Raji (cell line): ENCODE measurements around the gene TGIF2.

Source experiments
- POLR2A ChIP-seq: IDR thresholded peaks from 2 replicates; pipeline ENCODE4 v1.6.1; 2011; ENCODE audit warnings: low read depth, low read length, control low read depth; ENCODE audit not compliant: insufficient read depth

The TGIF2 gene

GRCh38 chr20:36563374-36563773, 10.0 kb upstream of the TGIF2 start:
- TF ChIP-seq POLR2A: no peak

DNA sequence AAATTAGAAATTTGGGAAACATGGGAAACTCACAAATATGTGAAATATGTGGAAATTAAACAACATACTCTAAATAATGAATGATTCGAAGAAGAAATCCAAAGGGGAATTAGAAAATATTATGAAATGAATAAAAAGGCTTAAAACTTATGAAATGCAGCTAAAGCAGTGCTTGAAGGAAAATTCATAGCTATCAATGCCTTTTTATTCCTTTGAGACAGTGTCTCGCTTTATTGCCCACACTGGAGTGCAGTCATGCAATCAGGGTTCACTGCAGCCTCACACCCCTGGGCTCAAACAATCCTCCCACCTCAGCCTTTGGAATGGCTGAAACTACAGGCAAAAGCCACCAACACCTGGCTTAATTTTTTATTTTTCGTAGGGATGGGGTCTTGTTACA, 7.9 kb upstream of the TGIF2 start:
- TF ChIP-seq POLR2A: no peak

DNA sequence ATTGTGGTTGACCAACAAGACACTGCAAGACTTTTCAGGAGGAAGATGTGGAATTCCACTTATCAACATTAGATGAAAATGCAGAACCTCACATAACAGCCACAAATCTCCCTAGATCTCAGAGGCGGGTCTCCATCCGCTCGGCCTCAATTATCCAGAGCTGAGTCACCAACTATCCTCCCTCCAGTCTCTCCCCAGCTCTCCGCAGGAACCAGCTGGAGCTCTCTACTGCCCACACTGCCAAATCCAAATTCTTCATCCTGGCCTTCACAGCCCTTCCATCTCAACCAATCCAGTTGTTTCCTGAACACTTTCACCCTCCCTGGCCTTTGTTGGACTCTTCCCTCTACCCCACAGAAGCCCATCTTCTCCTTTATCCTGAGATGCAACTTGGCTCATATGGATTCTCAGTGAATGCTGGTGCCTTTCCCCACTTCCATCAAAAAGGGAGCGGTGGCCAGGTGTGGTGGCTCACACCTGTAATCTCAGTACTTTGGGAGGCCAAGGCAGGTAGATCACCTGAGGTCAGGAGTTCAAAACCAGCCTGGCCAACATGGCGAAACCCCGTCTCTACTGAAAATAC, 3.5 kb upstream of the TGIF2 start:
- no peak for TF ChIP-seq POLR2A

GRCh38 chr20:36571564-36572504, 1.6 kb upstream of the TGIF2 start:
- TF ChIP-seq POLR2A: no peak

- no peak for TF ChIP-seq POLR2A
Measured at GRCh38 chr20:36572701-36573102, 695 bp upstream of the TGIF2 start.

DNA sequence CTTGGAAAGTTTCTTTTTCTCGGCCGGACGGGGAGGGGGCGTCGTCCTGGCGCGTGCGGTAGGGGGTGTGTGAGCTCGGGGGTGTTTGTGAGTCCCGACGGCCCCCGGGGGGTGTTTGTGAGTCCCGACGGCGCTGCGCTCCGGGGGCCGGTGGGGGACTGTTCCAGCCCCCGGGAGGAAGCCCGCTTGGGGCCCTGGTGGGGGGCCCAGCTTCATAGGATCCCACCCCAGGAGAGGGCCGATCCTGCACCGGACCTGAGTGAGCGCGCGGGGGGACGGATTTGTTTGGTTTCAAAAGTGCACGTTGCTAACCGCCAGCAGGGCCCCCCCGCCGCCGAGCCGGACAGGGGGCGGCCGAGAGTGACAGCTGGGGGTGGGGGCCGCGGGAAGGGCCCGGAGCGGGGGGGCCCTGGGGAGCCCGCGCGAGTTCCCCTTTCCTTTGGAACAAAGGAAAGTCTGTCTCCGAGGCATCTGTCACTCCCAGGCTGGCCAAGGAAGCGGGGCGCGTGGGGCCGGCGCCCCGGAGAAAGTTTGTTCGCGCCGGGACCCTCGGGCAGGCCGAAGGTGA, 485 bp downstream of the TGIF2 start:
- TF ChIP-seq POLR2A: no peak

DNA sequence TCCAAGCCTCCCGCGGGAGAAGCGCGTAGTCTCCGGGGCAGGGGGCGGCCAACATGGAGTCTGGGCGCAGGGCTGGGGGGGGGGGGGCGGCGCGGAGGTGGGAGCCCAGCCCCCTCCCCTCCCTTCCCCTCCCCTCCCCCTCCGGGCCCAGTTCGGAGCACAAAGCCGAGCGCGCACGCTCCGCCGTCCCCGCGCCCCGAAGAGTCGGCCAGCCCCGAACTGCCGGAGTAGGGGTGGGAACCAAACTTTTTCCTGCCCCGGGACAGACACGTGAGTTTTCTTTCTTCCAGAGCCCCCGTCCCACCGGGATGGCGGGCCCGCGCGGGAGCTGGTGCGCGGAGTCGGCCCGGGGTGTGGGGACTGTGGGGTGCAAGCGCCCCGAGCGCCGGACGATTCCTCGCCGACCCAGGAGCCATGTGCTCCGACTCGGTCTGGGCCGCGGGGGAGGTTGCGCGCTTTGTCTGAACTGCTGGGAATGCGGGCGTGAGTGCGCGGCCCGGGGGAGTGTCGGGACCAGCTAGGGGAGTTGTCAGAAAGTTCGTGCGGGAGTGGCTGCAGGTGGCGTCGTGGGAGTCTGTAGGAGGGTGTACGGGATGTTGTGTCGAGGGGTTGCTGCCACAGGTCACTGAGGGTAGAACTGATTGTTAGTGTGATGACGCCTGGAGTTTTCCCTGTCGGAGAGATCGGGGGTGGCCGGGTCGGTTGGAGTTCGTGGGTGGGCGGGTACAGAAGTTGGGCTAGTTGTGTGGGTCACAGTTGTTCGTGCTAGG, 1.2 kb downstream of the TGIF2 start:
- no peak for TF ChIP-seq POLR2A

DNA sequence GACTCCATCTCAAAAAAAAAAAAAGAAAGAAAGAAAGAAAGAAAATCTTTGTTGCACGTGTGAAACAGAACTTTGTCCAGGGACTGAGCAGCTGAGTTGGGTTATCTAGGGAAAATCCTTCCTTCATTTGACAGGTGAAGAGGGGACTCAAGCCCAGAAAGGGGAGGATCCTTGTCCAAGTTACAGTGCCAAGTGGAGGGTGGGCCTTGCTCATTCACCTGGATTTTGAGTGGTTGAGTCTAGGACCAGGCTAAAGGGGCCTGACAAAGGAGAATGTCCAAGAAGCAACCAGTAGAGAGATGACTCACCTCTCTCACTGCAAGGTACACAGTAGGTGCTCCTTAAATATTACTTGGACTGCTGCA, 2.7 kb downstream of the TGIF2 start:
- no peak for TF ChIP-seq POLR2A

- TF ChIP-seq POLR2A: no peak
Measured at GRCh38 chr20:36578356-36579041, 5.1 kb downstream of the TGIF2 start.

DNA sequence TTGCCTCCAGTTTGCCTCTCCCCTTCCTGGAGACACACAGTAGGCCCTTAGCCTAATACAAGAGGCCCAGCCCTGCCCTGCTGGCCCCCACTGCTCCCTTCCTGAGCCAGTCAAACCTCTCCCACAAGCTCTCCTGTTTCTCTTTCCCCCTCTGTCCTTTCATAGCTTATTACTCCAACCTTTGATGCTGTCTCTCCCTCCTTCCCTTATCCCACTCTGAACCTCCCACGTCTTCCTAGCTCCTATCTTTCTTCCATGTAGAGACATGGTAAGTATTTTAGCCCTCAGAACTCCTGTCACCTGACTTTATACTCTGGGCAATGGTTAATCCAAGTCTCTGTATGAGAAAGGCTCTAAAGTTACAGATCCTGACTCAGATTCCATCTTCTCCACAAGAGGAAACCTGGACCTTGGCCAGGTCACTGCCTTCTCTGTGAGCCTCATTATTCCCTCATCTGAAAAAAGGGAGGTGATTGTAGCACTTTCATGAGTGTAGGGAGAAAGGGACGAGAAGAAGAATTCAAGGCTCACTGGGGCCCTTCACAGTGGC, 6.7 kb downstream of the TGIF2 start:
- TF ChIP-seq POLR2A: no peak

- TF ChIP-seq POLR2A: no peak
Measured at GRCh38 chr20:36582322-36582721, 8.9 kb downstream of the TGIF2 start.

DNA sequence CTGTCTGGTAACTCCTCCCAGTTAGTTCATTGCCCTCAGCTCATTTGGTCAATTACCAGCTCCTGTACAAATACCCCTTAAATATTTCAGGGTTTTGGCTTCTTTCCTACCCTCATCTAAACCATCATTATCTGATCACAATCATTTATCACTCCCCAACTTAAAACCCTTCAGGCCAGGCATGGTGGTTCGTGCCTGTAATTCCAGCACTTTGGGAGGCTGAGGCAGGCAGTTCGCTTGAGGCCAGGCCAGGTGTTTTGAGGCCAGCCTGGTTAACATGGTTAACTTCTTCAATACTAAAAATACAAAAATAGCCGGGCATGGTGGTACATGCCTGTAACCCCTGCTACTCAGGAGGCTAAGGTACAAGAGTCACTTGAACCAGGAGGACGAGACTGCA, 9.4 kb downstream of the TGIF2 start:
- no peak for TF ChIP-seq POLR2A

DNA sequence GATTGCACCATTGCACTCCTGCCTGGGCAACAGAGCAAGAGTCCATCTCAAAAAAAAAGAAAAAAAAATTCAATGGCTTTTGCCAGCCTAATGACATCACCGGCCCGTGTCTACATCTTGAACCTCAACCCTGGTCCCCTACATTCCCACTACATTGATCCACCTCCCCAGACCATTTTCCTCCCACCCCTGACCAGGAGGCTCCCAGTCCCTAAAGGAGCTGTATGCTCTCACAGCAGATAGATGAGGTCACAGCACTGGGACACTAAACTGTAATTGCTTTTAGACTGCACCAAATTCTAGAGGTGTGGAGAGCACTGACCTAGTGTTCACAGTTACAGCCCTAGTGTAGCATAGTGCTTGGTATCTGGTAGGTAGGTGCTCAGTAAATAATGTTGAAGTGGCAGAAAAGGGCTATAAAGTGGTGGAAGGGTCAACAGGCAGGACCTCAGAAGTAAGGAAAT, 10.7 kb downstream of the TGIF2 start:
- no peak for TF ChIP-seq POLR2A

- no peak for TF ChIP-seq POLR2A
Measured at GRCh38 chr20:36585410-36586125, 12.2 kb downstream of the TGIF2 start.
